GM12873 (cell line): Measurements from ENCODE around the gene S100A12.
A peak's percentile ranks its signal among the peaks of the same experiment; 100 is the strongest.

Experiments used
- CTCF ChIP-seq: IDR thresholded peaks from 2 replicates; pipeline ENCODE4 v1.5.1; 2012; ENCODE audit warnings: low read depth, mild to moderate bottlenecking, moderate library complexity, low read length, control low read depth; ENCODE audit not compliant: insufficient read depth; ENCODE audit errors: missing control alignments

The S100A12 gene

GRCh38 chr1:153357853-153358690, 17.3 kb downstream of the S100A12 start, which contains the start of gene S100A9:
S100A9 (plus strand) TSS chr1:153357854; CDS start chr1:153358284, 430 bp downstream.
- TF ChIP-seq CTCF: no peak

GRCh38 chr1:153357076-153357852, 18.2 kb downstream of the S100A12 start:
- TF ChIP-seq CTCF: no peak

- TF ChIP-seq CTCF: no peak
Measured at GRCh38 chr1:153356392-153357075, 18.9 kb downstream of the S100A12 start.

GRCh38 chr1:153355445-153356071, 19.9 kb downstream of the S100A12 start:
- TF ChIP-seq CTCF: peak; percentile 79

GRCh38 chr1:153354515-153355193, 20.8 kb downstream of the S100A12 start:
- peak; percentile 9 for TF ChIP-seq CTCF

GRCh38 chr1:153353226-153353947, 22.0 kb downstream of the S100A12 start:
- peak; percentile 62 for TF ChIP-seq CTCF
